B cell (primary cell): ENCODE data around the gene HDAC9.

Experiments
- CTCF ChIP-seq: fragments of 200-600 bp; IDR thresholded peaks from one replicate; pipeline ENCODE4 v1.8.0; 2022; ENCODE audit warnings: antibody characterized with exemption, mild to moderate bottlenecking
- EZH2 ChIP-seq: IDR thresholded peaks from 2 replicates; pipeline ENCODE4 v1.6.1; 2012; ENCODE audit warnings: borderline replicate concordance, low read depth, mild to moderate bottlenecking, moderate library complexity, low read length; ENCODE audit not compliant: insufficient read depth, poor library complexity, severe bottlenecking

- TF ChIP-seq CTCF = no peak
- TF ChIP-seq EZH2 = no peak
Observed at GRCh38 chr7:19001854-19002253, 506.3 kb downstream of the HDAC9 start.
